ENCODE results near the gene TMEFF1.

The TMEFF1 gene

GRCh38 chr9:100479820-100480219 is 6.9 kb downstream of the TMEFF1 start:
- ChIA-PET CTCF (no interaction called here), POLR2A (no interaction called here)
- TF ChIP-seq SP1 (IDR thresholded peaks at IDR 0.05) (no peak), FOXA1 (IDR thresholded peaks at IDR 0.05) (no peak), ZNF384 (IDR thresholded peaks at IDR 0.05) (no peak), SUZ12 (IDR thresholded peaks at IDR 0.05) (no peak), FOXK2 (IDR thresholded peaks at IDR 0.05) (no peak), CTBP1 (IDR thresholded peaks at IDR 0.05; ENCODE audit: borderline replicate concordance) (no peak), BHLHE40 (IDR thresholded peaks at IDR 0.05; ENCODE audit: borderline replicate concordance) (no peak), HDGF (IDR thresholded peaks at IDR 0.05; ENCODE audit: borderline replicate concordance) (no peak), ARNT (IDR thresholded peaks at IDR 0.05) (no peak), NFRKB (IDR thresholded peaks at IDR 0.05) (no peak), ELF4 (IDR thresholded peaks at IDR 0.05) (no peak), FOXM1 (IDR thresholded peaks at IDR 0.05; ENCODE audit: borderline replicate concordance) (no peak), LEF1 (IDR thresholded peaks at IDR 0.05; ENCODE audit: borderline replicate concordance) (no peak)
- no peak for DNase-seq (ENCODE audit: extremely low spot score)

DNA sequence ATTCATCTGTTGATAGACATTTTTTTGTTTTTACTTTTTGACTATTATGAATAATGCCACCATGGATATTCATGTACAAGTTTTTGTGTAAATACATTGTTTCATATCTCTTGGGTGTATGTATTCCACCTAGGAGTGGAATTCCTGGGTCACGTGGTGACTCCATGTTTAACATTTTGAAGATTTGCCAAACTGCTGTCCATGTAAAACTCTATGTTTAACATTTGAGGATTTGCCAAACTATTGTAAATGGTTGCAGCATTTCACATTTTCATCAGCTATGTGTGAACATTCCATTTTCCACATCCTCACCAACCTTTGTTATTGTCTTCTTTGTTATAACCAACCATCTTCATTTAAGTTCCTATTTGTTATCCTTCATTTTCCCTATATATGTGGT is 12.2 kb downstream of the TMEFF1 start:
- DNase-seq (ENCODE audit: extremely low spot score), result no peak
- no peak for TF ChIP-seq ZNF384 (IDR thresholded peaks at IDR 0.05)
- no peak for TF ChIP-seq SP1 (IDR thresholded peaks at IDR 0.05)
- TF ChIP-seq TARDBP (IDR thresholded peaks at IDR 0.05), result no peak
- no peak for TF ChIP-seq ARNT (IDR thresholded peaks at IDR 0.05)
- TF ChIP-seq, protein P1, sequence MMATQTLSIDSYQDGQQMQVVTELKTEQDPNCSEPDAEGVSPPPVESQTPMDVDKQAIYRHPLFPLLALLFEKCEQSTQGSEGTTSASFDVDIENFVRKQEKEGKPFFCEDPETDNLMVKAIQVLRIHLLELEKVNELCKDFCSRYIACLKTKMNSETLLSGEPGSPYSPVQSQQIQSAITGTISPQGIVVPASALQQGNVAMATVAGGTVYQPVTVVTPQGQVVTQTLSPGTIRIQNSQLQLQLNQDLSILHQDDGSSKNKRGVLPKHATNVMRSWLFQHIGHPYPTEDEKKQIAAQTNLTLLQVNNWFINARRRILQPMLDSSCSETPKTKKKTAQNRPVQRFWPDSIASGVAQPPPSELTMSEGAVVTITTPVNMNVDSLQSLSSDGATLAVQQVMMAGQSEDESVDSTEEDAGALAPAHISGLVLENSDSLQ (IDR thresholded peaks at IDR 0.05), result no peak
- no peak for TF ChIP-seq CTBP1 (IDR thresholded peaks at IDR 0.05; ENCODE audit: borderline replicate concordance)
- no peak for TF ChIP-seq BHLHE40 (IDR thresholded peaks at IDR 0.05; ENCODE audit: borderline replicate concordance)
- TF ChIP-seq NFRKB (IDR thresholded peaks at IDR 0.05), result no peak
- no peak for TF ChIP-seq FOXK2 (IDR thresholded peaks at IDR 0.05)
- ChIA-PET CTCF (no interaction called here), POLR2A (no interaction called here)

DNA sequence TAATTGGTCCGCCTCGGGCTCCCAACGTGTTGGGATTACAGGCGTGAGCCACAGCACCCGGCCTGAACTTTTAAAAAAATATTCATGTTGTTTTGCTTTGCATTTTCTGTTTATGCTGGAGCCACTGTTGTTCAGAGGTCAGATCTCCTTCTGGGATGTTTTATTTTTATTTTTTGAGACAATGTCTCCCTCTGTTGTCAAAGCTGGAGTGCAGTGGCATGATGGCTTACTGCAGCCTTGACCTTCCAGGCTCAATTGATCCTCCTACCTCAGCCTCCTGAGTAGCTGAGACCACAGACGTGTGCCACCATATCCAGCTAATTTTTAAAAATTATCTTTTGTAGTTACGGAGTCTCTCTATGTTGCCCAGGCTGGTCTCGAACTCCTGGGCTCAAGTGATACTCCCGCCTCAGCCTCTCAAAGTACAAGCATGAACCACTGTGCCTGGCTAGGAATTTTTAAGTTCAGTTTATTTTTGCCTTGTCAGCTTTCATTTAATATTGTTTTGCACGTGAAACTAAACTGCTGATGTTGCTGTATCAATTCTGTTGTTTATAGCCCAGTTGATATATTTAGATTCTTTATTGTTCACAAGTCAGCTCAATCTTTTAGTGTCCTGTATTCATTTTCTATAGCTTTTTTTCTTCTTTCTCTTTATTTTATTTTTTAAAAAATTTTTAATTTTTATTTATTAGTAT is 13.7 kb downstream of the TMEFF1 start:
- DNase-seq (ENCODE audit: extremely low spot score), result no peak
- ChIA-PET CTCF (interaction anchor here (0.9 kb wide), 1 partner anchor 161 kb away, joined by 3 read pairs; no protein-coding TSS in a partner anchor), POLR2A (no interaction called here)
- TF ChIP-seq BHLHE40 (IDR thresholded peaks at IDR 0.05; ENCODE audit: borderline replicate concordance) (no peak), CTBP1 (IDR thresholded peaks at IDR 0.05; ENCODE audit: borderline replicate concordance) (no peak), FOXM1 (IDR thresholded peaks at IDR 0.05; ENCODE audit: borderline replicate concordance) (no peak), SP1 (IDR thresholded peaks at IDR 0.05) (no peak), ZNF384 (IDR thresholded peaks at IDR 0.05) (no peak), FOXK2 (IDR thresholded peaks at IDR 0.05) (no peak), TARDBP (IDR thresholded peaks at IDR 0.05) (no peak), L3MBTL2 (conservative IDR thresholded peaks at IDR 0.05) (no peak), HDGF (IDR thresholded peaks at IDR 0.05; ENCODE audit: borderline replicate concordance) (no peak), FOXA1 (IDR thresholded peaks at IDR 0.05) (no peak), NFRKB (IDR thresholded peaks at IDR 0.05) (no peak), SUZ12 (IDR thresholded peaks at IDR 0.05) (no peak), ELF4 (IDR thresholded peaks at IDR 0.05) (no peak), ARNT (IDR thresholded peaks at IDR 0.05) (no peak), LEF1 (IDR thresholded peaks at IDR 0.05; ENCODE audit: borderline replicate concordance) (no peak)

GRCh38 chr9:100488177-100488576 is 15.2 kb downstream of the TMEFF1 start:
- DNase-seq (ENCODE audit: extremely low spot score), result no peak
- ChIA-PET CTCF (no interaction called here), POLR2A (no interaction called here)
- TF ChIP-seq FOXM1 (IDR thresholded peaks at IDR 0.05; ENCODE audit: borderline replicate concordance) (no peak), FOXK2 (IDR thresholded peaks at IDR 0.05) (no peak), LEF1 (IDR thresholded peaks at IDR 0.05; ENCODE audit: borderline replicate concordance) (no peak), L3MBTL2 (conservative IDR thresholded peaks at IDR 0.05) (no peak), FOXA1 (IDR thresholded peaks at IDR 0.05) (no peak), BHLHE40 (IDR thresholded peaks at IDR 0.05; ENCODE audit: borderline replicate concordance) (no peak), SP1 (IDR thresholded peaks at IDR 0.05) (no peak), NFRKB (IDR thresholded peaks at IDR 0.05) (no peak)
- TF ChIP-seq, protein P1 (IDR thresholded peaks at IDR 0.05), result no peak

- TF ChIP-seq TARDBP (IDR thresholded peaks at IDR 0.05), result no peak
- TF ChIP-seq FOXK2 (IDR thresholded peaks at IDR 0.05), result no peak
- no peak for TF ChIP-seq FOXM1 (IDR thresholded peaks at IDR 0.05; ENCODE audit: borderline replicate concordance)
- TF ChIP-seq SUZ12 (IDR thresholded peaks at IDR 0.05), result no peak
- TF ChIP-seq LEF1 (IDR thresholded peaks at IDR 0.05; ENCODE audit: borderline replicate concordance), result no peak
- no peak for TF ChIP-seq NFRKB (IDR thresholded peaks at IDR 0.05)
- no peak for TF ChIP-seq HDGF (IDR thresholded peaks at IDR 0.05; ENCODE audit: borderline replicate concordance)
- no peak for TF ChIP-seq SP1 (IDR thresholded peaks at IDR 0.05)
- TF ChIP-seq, protein P1 (IDR thresholded peaks at IDR 0.05), result no peak
- no peak for TF ChIP-seq ARNT (IDR thresholded peaks at IDR 0.05)
- no peak for TF ChIP-seq CTBP1 (IDR thresholded peaks at IDR 0.05; ENCODE audit: borderline replicate concordance)
- no peak for TF ChIP-seq ZNF384 (IDR thresholded peaks at IDR 0.05)
- TF ChIP-seq L3MBTL2 (conservative IDR thresholded peaks at IDR 0.05), result no peak
- no peak for TF ChIP-seq BHLHE40 (IDR thresholded peaks at IDR 0.05; ENCODE audit: borderline replicate concordance)
- TF ChIP-seq FOXA1 (IDR thresholded peaks at IDR 0.05), result no peak
- TF ChIP-seq ELF4 (IDR thresholded peaks at IDR 0.05), result no peak
- no peak for DNase-seq (ENCODE audit: extremely low spot score)
- POLR2A ChIA-PET, result no interaction called here
- CTCF ChIA-PET, result no interaction called here
Observed at GRCh38 chr9:100489836-100490235, 16.9 kb downstream of the TMEFF1 start.

- CTCF ChIA-PET, result no interaction called here
- POLR2A ChIA-PET, result no interaction called here
- no peak for DNase-seq (ENCODE audit: extremely low spot score)
- TF ChIP-seq NFRKB (IDR thresholded peaks at IDR 0.05) (no peak), L3MBTL2 (conservative IDR thresholded peaks at IDR 0.05) (no peak), ELF4 (IDR thresholded peaks at IDR 0.05) (no peak), FOXM1 (IDR thresholded peaks at IDR 0.05; ENCODE audit: borderline replicate concordance) (no peak), SP1 (IDR thresholded peaks at IDR 0.05) (no peak), LEF1 (IDR thresholded peaks at IDR 0.05; ENCODE audit: borderline replicate concordance) (no peak), FOXA1 (IDR thresholded peaks at IDR 0.05) (no peak), CTBP1 (IDR thresholded peaks at IDR 0.05; ENCODE audit: borderline replicate concordance) (no peak), SUZ12 (IDR thresholded peaks at IDR 0.05) (no peak), HDGF (IDR thresholded peaks at IDR 0.05; ENCODE audit: borderline replicate concordance) (no peak), ARNT (IDR thresholded peaks at IDR 0.05) (no peak), BHLHE40 (IDR thresholded peaks at IDR 0.05; ENCODE audit: borderline replicate concordance) (no peak), ZNF384 (IDR thresholded peaks at IDR 0.05) (no peak)
Observed at GRCh38 chr9:100492952-100493351, 20.0 kb downstream of the TMEFF1 start.

Data from HEK293T (cell line).